Iris pigment epithelial cell (primary cell): ENCODE results near the gene RPS24.
"Not testable (repeated sequence)": the region's sequence is repeated elsewhere in the genome, so short reads cannot be mapped to it uniquely, and the experiment has no call there.

Source experiments
- DNase-seq: peaks from one replicate; pipeline ENCODE4 v3.0.0-alpha.2; 2011; ENCODE audit warnings: low read depth

Gene RPS24

DNA sequence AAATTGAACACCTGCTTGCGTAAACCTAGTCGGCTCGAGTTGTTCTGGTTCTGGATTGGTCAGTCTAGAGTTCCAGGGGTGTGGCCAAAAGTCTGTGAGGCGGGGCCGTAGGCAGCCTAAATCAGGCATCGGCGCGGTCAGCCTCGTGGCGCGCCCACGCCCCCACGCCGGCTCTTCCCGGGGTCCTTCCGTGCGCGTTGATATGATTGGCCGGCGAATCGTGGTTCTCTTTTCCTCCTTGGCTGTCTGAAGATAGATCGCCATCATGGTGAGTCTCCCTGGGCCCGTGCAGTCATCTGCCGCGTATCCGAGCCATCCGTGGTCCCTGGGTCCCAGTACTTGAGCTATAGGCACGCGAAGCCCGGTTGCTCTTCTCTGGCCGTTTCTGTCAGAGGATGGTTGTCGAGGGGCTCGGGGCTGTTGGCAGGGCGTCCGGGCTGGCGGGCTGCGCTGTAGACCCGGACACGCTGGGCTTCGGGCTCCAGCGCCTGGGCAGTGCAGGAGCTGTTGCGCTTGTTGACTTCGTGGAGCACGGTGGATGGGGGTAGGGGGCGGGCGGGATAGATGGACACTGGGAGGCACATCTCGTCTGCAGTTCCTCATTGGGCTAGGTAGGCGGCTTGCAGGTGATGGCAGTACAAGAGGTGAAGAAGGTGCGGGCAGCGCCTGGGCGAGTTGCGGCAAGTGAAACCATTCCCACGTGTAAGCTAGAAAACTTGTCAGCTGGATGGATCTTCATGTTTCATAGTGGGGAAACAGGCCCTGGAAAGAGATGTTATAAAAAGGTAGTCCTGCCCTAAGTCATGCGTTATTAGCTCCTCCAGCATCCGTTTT lies at the start of gene RPS24:
TSS of gene RPS24 (plus strand) at position 227 of the 834 bp plus-strand sequence. CDS start at position 266, 39 bp downstream.
- DNase-seq, result peak; percentile 99

- no peak for DNase-seq
Measured at GRCh38 chr10:77984986-77985385, 48.7 kb upstream of the RPS24 start.

DNA sequence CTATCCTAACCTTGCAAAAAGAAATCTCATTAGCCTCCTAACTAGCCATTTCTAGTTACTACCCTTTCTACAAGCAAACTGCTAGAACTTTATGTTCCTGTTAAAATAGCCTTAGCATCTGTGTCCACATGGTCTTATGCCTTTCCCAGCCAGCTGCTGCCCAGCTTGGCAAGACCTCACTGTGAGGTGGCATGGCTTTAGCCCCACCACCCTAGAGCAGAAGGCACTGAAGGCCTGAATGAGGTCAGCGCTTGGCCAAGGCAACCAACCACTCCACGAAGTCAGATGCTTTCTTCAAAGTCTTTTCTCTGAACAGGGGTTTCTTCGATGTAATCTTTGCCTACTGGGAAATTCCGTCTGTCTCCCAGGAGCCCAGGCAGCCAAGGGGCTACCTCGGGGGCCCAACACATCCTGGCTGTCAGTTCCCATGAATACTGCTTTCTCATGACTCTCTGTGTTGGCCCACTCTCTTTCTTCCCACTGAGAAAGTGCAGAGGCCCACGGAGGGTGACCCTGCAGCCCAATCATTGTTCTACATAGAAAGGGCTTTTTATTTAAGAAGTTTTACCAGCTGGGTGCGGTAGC lies 45.9 kb upstream of the RPS24 start:
- no peak for DNase-seq

GRCh38 chr10:77989081-77989724 lies 44.5 kb upstream of the RPS24 start:
- DNase-seq, result no peak

- no peak for DNase-seq
Measured at GRCh38 chr10:77993620-77994019, 40.0 kb upstream of the RPS24 start.

DNA sequence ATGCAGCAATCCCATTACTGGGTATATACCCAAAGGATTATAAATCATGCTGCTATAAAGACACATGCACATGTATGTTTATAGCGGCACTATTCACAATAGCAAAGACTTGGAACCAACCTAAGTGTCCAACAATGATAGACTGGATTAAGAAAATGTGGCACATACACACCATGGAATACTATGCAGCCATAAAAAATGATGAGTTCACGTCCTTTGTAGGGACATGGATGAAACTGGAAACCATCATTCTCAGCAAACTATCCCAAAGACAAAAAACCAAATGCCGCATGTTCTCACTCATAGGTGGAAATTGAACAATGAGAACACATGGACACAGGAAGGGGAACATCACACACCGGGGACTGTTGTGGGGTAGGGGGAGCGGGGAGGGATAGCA lies 34.9 kb upstream of the RPS24 start:
- DNase-seq, result not testable (repeated sequence)

DNA sequence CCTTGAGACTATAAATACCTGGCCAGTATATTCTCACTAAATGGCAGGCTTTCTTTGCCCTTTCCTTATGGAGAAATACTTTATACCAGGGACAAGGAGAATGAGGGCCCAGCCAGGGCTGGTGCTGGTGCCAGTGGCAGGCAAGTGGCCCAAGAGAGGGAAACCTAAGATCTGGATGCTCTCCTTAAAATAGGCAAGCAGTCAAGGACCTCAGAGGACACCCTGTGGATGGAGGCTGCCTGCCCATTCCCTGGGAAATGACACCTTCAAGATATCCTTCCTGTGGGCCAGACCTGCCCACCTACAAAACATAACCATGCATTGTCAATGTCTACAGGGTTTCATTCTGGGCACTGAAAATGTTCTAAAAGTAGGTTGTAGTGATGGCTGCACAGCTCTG lies 33.5 kb upstream of the RPS24 start:
- no peak for DNase-seq

- DNase-seq, result no peak
Measured at GRCh38 chr10:78000956-78001472, 32.6 kb upstream of the RPS24 start.

GRCh38 chr10:78002541-78003288 lies 30.9 kb upstream of the RPS24 start:
- no peak for DNase-seq

GRCh38 chr10:78004215-78005026 lies 29.2 kb upstream of the RPS24 start:
- DNase-seq, result no peak

DNA sequence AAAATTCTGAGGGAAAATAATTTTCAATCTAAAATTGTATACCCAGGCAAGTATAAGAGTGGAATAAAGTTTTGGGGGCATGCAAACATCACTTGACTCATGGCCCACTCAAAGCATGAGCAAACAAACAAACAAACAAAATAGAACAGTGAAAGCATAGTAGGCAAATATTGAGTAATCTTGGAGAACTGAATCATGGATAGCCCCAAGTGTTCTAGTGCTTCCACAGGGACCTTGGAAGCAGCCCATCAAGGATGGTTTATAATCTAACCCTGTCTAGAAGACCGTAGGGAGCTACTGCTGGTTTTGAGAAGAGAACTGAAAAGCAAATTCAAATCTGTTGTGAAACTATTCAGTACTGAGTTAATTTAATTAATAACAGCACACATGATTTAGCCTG lies 26.5 kb upstream of the RPS24 start:
- no peak for DNase-seq

- no peak for DNase-seq
Measured at GRCh38 chr10:78009662-78010061, 24.0 kb upstream of the RPS24 start.

GRCh38 chr10:78010278-78010677 lies 23.4 kb upstream of the RPS24 start:
- no peak for DNase-seq

DNA sequence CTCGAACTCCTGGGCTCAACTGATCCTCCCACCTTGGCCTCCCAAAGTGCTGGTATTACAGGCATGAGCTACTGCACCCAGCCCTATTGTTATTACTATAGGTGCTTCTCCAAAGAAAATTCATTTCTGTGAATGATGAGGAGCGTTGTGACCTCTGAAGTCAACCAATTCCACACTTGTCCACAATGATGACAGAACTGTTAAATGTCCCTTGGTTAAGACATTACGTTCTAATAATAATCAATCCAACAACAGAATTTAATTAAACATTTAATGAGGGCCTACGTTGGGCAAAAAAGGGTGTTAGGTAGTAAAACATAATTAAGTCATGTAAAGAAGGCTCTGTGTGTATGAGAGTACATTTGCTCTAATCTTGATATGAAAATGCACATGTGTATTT lies 22.6 kb upstream of the RPS24 start:
- no peak for DNase-seq

- no peak for DNase-seq
Measured at GRCh38 chr10:78013564-78013963, 20.1 kb upstream of the RPS24 start.

- no peak for DNase-seq
Measured at GRCh38 chr10:78015546-78015945, 18.1 kb upstream of the RPS24 start.

DNA sequence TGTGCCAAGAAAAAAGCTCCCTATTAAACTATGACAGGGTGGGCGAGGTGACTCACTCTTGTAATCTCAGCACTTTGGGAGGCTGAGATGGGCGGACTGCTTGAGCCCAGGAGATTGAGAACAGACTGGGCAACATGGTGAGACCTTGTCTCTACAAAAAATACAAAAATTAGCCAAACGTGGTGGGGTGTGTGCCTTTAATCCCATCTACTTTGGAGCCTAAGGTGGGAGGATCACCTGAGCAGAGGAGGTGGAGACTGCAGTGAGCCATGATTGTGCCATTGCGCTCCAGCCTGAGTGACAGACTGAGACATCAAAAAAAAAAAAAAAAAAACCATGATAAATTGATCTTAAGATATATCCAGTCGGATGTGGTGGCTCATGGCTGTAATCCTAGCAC lies 15.8 kb upstream of the RPS24 start:
- no peak for DNase-seq

GRCh38 chr10:78019264-78019663 lies 14.4 kb upstream of the RPS24 start:
- no peak for DNase-seq

GRCh38 chr10:78021201-78021600 lies 12.5 kb upstream of the RPS24 start:
- DNase-seq, result no peak

DNA sequence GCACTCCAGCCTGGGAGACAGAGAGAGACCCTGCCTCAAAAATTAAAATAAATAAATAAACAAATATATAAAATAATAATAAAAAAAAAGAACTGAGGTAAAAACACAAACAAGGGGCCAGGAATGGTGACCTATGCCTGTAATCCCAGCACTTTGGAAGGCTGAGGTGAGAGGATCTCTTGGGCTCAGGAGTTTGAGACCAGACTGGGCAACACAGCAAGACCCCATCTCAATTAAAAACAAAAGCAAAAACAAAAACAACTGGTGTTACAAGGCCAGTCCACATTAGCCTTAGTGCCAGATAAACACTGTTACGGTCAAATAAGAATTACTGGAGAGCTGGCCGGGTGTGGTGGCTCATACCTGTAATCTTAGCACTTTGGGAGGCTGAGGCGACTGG lies 9.9 kb upstream of the RPS24 start:
- no peak for DNase-seq

DNA sequence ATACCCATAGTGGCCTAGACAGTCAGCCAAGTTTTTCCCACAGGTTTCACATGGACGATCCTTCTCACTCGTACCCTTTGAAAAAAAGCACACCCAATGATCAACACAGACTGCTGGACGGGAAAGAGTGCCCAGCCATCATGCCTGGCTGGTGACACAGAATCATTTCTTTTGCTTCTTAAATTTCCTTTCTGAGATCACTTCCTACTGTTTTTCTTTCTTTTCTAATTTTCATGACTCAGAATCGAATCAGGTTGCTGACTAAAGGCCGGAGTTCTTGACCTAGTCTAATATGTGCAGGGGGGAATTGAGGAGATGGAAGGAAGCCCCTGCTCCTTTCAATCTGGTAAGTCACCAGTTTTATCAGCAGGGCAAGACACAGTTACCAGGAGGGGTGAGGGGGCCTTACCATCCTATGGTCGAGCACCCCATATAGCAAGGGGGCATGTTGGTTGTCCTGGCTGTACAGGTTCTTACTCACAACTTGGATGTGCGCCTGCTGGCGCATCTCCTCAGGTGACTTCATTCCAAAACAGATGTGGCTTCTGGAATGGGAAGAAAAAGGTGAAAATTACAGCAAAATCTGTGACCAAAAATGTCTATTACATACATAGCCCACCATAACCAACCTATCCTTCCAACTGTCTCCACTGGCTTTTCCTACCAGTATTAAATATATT lies 7.8 kb upstream of the RPS24 start:
- DNase-seq, result peak; percentile 51
